Fibroblast of the aortic adventitia (primary cell): ENCODE measurements around the gene DTD1. TPM values are rescaled to one million over a fixed set of nuclear protein-coding genes. Genes with fewer than 3 reads are reported as not detected.

Experiments used
- DNase-seq: peaks from one replicate; pipeline ENCODE4 v3.0.0-alpha.2; 2010; ENCODE audit warnings: low read depth
- H3K4me3 ChIP-seq: 2 replicates; pipeline ENCODE4 v1.5.1; 2011; ENCODE audit warnings: low read depth, mild to moderate bottlenecking, control low read depth, low read length, moderate library complexity
- total RNA-seq: library from RNA; depleted of rRNA; stranded (reverse); fragments of >200 nt; gene quantifications from 2 replicates; pipeline ENCODE4 v1.2.3, GENCODE V29; 2012; ENCODE audit warnings: low replicate concordance
- TF ChIP-seq, protein P1 (sequence below): IDR thresholded peaks from 2 replicates; pipeline ENCODE4 v1.5.1; 2011; ENCODE audit warnings: mild to moderate bottlenecking, low read length, control low read depth, inconsistent platforms; ENCODE audit not compliant: insufficient read depth

DTD1 gene
- total RNA-seq, 1 donor, result 69.8 TPM

GRCh38 chr20:18743665-18744440 is 156.0 kb downstream of the DTD1 start:
- TF ChIP-seq, protein P1, sequence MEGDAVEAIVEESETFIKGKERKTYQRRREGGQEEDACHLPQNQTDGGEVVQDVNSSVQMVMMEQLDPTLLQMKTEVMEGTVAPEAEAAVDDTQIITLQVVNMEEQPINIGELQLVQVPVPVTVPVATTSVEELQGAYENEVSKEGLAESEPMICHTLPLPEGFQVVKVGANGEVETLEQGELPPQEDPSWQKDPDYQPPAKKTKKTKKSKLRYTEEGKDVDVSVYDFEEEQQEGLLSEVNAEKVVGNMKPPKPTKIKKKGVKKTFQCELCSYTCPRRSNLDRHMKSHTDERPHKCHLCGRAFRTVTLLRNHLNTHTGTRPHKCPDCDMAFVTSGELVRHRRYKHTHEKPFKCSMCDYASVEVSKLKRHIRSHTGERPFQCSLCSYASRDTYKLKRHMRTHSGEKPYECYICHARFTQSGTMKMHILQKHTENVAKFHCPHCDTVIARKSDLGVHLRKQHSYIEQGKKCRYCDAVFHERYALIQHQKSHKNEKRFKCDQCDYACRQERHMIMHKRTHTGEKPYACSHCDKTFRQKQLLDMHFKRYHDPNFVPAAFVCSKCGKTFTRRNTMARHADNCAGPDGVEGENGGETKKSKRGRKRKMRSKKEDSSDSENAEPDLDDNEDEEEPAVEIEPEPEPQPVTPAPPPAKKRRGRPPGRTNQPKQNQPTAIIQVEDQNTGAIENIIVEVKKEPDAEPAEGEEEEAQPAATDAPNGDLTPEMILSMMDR, result no peak
- DNase-seq, result peak; percentile 9
- no peak overlapping the region for H3K4me3 ChIP-seq

GRCh38 chr20:18747090-18747489 is 159.2 kb downstream of the DTD1 start:
- no peak overlapping the region for H3K4me3 ChIP-seq
- no peak for DNase-seq
- TF ChIP-seq, protein P1, result no peak

DNA sequence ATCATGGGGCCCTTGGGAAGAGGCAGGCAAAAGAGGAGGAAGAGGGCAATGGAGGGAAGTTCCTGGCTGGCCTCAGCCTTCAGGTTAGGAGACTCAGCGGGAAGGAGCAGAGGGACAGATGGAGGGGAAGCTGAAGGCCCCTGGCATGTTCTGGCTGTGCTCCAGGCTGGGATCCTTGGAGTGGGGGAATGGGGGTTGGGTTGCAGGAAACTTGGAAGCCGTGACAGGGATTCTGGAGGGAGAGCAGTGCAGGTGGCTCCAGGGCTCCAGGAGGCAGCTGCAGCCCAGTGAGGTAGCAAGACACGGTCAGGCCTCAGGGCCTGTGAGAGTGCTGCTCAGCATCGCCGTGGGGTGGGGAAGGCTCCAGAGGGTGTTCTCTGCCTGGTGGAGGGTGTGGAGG is 161.1 kb downstream of the DTD1 start:
- TF ChIP-seq, protein P1, result no peak
- H3K4me3 ChIP-seq, result no peak overlapping the region
- DNase-seq, result no peak

DNA sequence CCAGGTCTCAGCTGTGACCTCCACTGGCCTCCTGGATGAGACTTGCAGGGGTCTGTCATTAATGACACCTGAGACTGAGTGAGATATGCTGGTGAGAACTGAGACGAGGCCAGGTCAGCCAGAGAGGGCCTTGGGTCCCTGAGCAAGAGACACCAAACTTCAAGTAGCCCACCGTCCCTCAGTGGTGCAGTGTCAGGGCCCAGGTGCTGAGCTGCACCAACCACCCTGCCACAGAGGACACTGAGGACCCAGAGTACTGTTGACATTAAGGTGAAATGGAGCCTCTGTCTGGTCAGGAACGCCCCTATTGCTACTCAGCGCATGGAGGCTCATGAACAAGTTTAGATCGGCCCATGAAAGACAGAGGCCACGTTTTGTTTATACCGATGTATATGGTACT is 161.7 kb downstream of the DTD1 start:
- DNase-seq, result no peak
- H3K4me3 ChIP-seq, result no peak overlapping the region
- TF ChIP-seq, protein P1, result no peak

DNA sequence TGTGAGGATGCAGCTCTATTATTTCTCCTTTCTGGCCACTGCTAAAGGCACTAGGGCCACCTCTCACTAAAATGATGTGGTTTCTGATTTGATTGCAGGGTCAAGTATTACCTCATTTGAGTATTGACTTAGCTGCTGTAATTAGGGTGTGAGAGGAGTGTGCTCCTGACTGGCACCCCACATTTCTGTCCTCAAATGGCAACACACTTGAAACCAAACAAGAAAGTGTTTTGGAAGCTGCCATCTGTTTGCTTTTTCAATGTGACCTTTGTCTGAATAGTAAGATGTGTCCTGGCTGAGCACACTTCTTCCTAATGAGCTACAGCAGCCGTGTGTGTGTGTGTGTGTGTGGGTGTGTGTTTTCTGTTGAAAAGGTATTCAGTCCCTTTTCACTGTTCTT is 162.9 kb downstream of the DTD1 start:
- TF ChIP-seq, protein P1, result no peak
- no peak overlapping the region for H3K4me3 ChIP-seq
- DNase-seq, result no peak

DNA sequence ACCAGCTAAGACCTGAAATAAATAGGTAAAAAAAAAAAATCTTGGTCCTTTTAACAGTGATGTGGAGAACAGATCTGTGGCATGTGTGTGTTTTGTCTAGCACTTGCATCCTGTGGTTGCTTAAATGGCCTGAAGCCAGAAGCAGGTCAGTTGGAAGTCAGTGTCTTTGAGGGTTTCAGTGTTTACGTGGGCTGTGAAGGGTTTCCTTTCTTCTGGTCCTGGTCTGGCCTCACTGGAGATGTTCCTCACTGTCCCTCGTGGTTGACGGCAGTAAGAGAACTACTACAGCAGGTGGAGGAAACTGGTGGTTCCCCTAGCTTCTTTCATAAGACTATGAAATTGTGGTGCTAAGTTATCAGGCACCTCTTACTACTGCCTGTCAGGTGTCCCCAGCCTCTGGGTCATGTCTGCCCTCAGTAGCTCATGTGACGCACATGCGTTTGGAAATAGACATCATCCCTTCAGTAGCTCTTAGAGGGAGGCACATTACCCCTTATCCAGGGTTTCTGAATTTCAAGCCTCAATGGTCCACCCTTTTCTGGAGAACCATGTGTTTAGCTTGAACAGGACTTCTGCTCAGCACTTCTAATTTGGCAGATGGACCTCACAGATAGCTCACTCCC is 166.3 kb downstream of the DTD1 start:
- no peak overlapping the region for H3K4me3 ChIP-seq
- TF ChIP-seq, protein P1, result no peak
- DNase-seq, result no peak
